GM12878 (cell line): Measurements from ENCODE around the gene GALNT9. TPM values are rescaled to one million over a fixed set of nuclear protein-coding genes. Genes with fewer than 3 reads are reported as not detected.

Experiments
- ATAC-seq: fragments of 200-7000 bp; cut with Tn5 transposase; 3 replicates; pipeline ENCODE4 v1.9.1; 2020; ENCODE audit warnings: mild to moderate bottlenecking, moderate library complexity
- BruUV-seq: library from RNA; stranded (reverse); fragments of 400-500 nt; replicated peaks from 2 replicates; lab custom pipeline; 2021; lab: Mats Ljungman, UMichigan
- CTCF ChIA-PET: fragments of 300-600 bp; sonication (Branson Sonifier 250); formaldehyde crosslinking; extraction: SDS; loops from one replicate; lab custom pipeline; 2021; ENCODE audit warnings: inconsistent platforms; lab: Yijun Ruan, JAX
- POLR2A ChIA-PET: fragments of 350-600 bp; formaldehyde crosslinking; extraction: SDS; loops from one replicate; lab custom pipeline; 2021; ENCODE audit warnings: inconsistent platforms; lab: Charles Lee
- RAD21 ChIA-PET: fragments of 300-600 bp; sonication (Branson Sonifier 250); formaldehyde crosslinking; loops from one replicate; lab custom pipeline; 2023; ENCODE audit warnings: antibody characterized with exemption; ENCODE audit not compliant: unreplicated experiment; lab: Charles Lee
- SMC1A ChIA-PET: fragments of 300-600 bp; sonication (Branson Sonifier 250); formaldehyde crosslinking; loops from one replicate; lab custom pipeline; 2023; ENCODE audit not compliant: unreplicated experiment, uncharacterized antibody; lab: Charles Lee
- DNase-seq: peaks from one replicate; pipeline ENCODE4 v3.0.0-alpha.2; 2011; ENCODE audit warnings: low read depth, low spot score
- FAIRE-seq: peaks from 3 replicates; lab custom pipeline; 2011; peaks lifted over from hg19 to GRCh38; lab: Jason Lieb, UNC
- H2AFZ ChIP-seq: 2 replicates; pipeline ENCODE4 v1.6.0; 2011; ENCODE audit warnings: low read depth, low read length, control low read depth; ENCODE audit not compliant: control insufficient read depth
- H3K27ac ChIP-seq: 2 replicates; pipeline ENCODE4 v1.5.1; 2011; ENCODE audit warnings: control low read depth; ENCODE audit not compliant: control insufficient read depth, insufficient read depth
- H3K27me3 ChIP-seq, 2 experiments: replicated peaks in 1 of 2; 2 replicates each; pipeline versions ENCODE4 v1.6.0 to v1.6.1; 2011; ENCODE audit warnings: low read length in 1 of 2; ENCODE audit not compliant: control insufficient read depth in 2 of 2, insufficient read depth in 2 of 2
- H3K36me3 ChIP-seq, 2 experiments: 2 replicates each; pipeline ENCODE4 v1.5.1; 2011; ENCODE audit warnings: low read length in 1 of 2; ENCODE audit not compliant: control insufficient read depth in 2 of 2, insufficient read depth in 2 of 2
- H3K4me1 ChIP-seq: 2 replicates; pipeline ENCODE4 v1.6.1; 2011; ENCODE audit warnings: mild to moderate bottlenecking, low read length, moderate library complexity, mixed read lengths; ENCODE audit not compliant: control insufficient read depth, insufficient read depth
- H3K4me2 ChIP-seq: 2 replicates; pipeline ENCODE4 v1.6.0; 2011; ENCODE audit warnings: control low read depth; ENCODE audit not compliant: control insufficient read depth, insufficient read depth
- H3K4me3 ChIP-seq: fragments of 200-600 bp; sonication (generic); 2 replicates; pipeline ENCODE4 v1.5.1; 2016
- H3K79me2 ChIP-seq: 2 replicates; pipeline ENCODE4 v1.6.0; 2011; ENCODE audit warnings: low read length; ENCODE audit not compliant: control insufficient read depth, insufficient read depth
- H3K9ac ChIP-seq: 2 replicates; pipeline ENCODE4 v1.8.0; 2011; ENCODE audit warnings: low read length, control low read depth, mixed read lengths; ENCODE audit not compliant: control insufficient read depth, insufficient read depth
- H3K9me3 ChIP-seq: replicated peaks from 3 replicates; pipeline ENCODE4 v1.5.1; 2011; ENCODE audit warnings: mild to moderate bottlenecking, low read length; ENCODE audit not compliant: control insufficient read depth, insufficient read depth
- H4K20me1 ChIP-seq: 2 replicates; pipeline ENCODE4 v1.6.0; 2011; ENCODE audit not compliant: control insufficient read depth, insufficient read depth
- CEBPB ChIP-seq, 2 experiments: fragments of 150-350 bp in 1 of 2; IDR thresholded peaks; 2 replicates each; pipeline ENCODE4 v1.6.1; 2012 to 2014; ENCODE audit warnings: low read depth in 2 of 2, low read length in 2 of 2, borderline replicate concordance in 1 of 2, inconsistent platforms in 1 of 2
- NBN ChIP-seq: fragments of 450-650 bp; IDR thresholded peaks from 2 replicates; pipeline ENCODE4 v1.6.1; 2016
- SIN3A ChIP-seq: IDR thresholded peaks from 2 replicates; pipeline ENCODE4 v1.6.1; 2012; ENCODE audit warnings: low read depth, low read length, improper control_type of control experiment
- WGBS: methylation state at CpG from one replicate; pipeline ENCODE4 v1.1.6; 2016; ENCODE audit warnings: low lambda C conversion rate; ENCODE audit not compliant: insufficient replicate concordance, insufficient coverage; ENCODE audit errors: missing lambda C conversion rate; 5-methylcytosine and 5-hydroxymethylcytosine counted together
- in situ Hi-C: fragments of 300-500 bp; cut with MboI; formaldehyde crosslinking; loops from 9 replicates; pipeline ENCODE4 v1.14.3; 2018; ENCODE audit warnings: mixed read lengths
- intact Hi-C: fragments of 100-400 bp; cut with micrococcal nuclease; formaldehyde crosslinking; loops from one replicate; pipeline ENCODE4 v1.14.2; 2022; ENCODE audit not compliant: unreplicated experiment
- polyA plus RNA-seq, 11 experiments: library from polyadenylated mRNA; depleted of rRNA in 4 of 11; unstranded in 6 of 11; stranded (reverse) in 5 of 11; fragments of >200 nt; fragmentation: Nextera tagmentation in 4 of 11; fragmentation: Illumina TruSeq in 1 of 11; extraction: Ambion mirVana in 4 of 11; extraction: Trizol in 1 of 11; gene quantifications; 1 replicate in 1 of 11; 2 replicates in 10 of 11; pipeline versions ENCODE4 v1.2.1 to v1.2.3, GENCODE V29; 2011 to 2016; ENCODE audit warnings: inconsistent platforms in 2 of 11, missing spikeins in 2 of 11, low read depth in 1 of 11
- total RNA-seq, 4 experiments: library from RNA; depleted of rRNA in 3 of 4; stranded (reverse); fragments of >200 nt in 3 of 4; fragmentation: Illumina TruSeq in 1 of 4; extraction: Trizol in 1 of 4; gene quantifications; 2 replicates each; pipeline versions ENCODE4 v1.2.1 to v1.2.3, GENCODE V29; 2013 to 2021
- TF ChIP-seq, protein P1 (sequence below): IDR thresholded peaks from 2 replicates; pipeline ENCODE4 v1.6.1; 2011; ENCODE audit warnings: borderline replicate concordance, low read depth, mild to moderate bottlenecking, moderate library complexity, mixed read lengths, low read length; ENCODE audit not compliant: insufficient read depth; ENCODE audit errors: extremely low read length
- TF ChIP-seq, protein P2 (sequence below): fragments of 450-650 bp; IDR thresholded peaks from 2 replicates; pipeline ENCODE4 v1.6.1; 2017; ENCODE audit warnings: mild to moderate bottlenecking, moderate library complexity

The GALNT9 gene
- total and polyA plus RNA-seq, 10 of the 15 experiments (the other 5 are each of a cell fraction or from before 2014, with no cell fraction given): 0.04 TPM; not detected in 9

DNA sequence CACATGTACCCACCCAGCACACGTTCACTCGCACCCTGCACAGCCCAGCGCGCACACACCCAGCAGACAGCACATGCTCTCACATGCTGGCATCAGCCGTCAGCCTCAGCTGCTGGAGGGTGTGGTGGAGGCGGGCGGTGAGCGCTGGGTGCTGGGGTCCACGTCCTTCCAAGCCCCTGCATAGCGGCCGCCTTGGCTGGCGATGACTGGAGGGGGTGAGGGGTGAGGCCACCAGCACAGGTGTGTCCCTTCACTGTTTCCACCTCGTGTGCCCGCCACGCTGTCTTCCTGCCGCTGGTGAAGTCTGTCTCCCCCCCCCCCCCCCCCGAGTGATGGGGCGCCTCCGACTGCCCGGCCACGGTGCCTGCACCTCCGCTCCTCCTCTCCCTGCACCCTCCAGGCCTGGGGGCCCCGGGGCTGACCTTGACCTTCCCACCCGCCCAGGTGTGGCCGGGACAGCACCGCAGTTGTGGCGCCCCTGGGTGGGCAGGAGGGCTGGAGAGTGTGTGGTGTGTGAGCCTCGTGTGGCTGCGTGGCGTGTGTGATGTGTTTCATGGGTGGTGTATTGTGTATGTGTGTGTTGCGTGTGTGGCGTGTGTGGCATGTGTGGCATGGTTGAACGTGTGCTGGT is 147.7 kb downstream of the GALNT9 start (continued):
- TF ChIP-seq, protein P1, sequence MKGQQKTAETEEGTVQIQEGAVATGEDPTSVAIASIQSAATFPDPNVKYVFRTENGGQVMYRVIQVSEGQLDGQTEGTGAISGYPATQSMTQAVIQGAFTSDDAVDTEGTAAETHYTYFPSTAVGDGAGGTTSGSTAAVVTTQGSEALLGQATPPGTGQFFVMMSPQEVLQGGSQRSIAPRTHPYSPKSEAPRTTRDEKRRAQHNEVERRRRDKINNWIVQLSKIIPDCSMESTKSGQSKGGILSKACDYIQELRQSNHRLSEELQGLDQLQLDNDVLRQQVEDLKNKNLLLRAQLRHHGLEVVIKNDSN: no peak
- no peak for TF ChIP-seq SIN3A

GRCh38 chr12:132180648-132181546 is 148.5 kb downstream of the GALNT9 start:
- Histone ChIP-seq H3K79me2 (no peaks in the 10 kb centered on the region), H3K4me2 (no peak overlapping the region), H3K9me3 (no peaks in the 10 kb centered on the region), H3K9ac (no peak overlapping the region), H3K27ac (no peak overlapping the region), H3K36me3 (no peaks in the 10 kb centered on the region), H3K4me1 (peaks cover 2% of the 10 kb centered on the region; the same call in 1 of the 2 replicates), H2AFZ (no peak overlapping the region), H4K20me1 (no peaks in the 10 kb centered on the region), H3K27me3 (no peaks in the 10 kb centered on the region; a peak in 1 of 4 replicates), H3K4me3 (no peak overlapping the region)
- ChIA-PET POLR2A (no interaction called here), CTCF (no interaction called here), SMC1A (no interaction called here), RAD21 (no interaction called here)
- TF ChIP-seq, protein P2, sequence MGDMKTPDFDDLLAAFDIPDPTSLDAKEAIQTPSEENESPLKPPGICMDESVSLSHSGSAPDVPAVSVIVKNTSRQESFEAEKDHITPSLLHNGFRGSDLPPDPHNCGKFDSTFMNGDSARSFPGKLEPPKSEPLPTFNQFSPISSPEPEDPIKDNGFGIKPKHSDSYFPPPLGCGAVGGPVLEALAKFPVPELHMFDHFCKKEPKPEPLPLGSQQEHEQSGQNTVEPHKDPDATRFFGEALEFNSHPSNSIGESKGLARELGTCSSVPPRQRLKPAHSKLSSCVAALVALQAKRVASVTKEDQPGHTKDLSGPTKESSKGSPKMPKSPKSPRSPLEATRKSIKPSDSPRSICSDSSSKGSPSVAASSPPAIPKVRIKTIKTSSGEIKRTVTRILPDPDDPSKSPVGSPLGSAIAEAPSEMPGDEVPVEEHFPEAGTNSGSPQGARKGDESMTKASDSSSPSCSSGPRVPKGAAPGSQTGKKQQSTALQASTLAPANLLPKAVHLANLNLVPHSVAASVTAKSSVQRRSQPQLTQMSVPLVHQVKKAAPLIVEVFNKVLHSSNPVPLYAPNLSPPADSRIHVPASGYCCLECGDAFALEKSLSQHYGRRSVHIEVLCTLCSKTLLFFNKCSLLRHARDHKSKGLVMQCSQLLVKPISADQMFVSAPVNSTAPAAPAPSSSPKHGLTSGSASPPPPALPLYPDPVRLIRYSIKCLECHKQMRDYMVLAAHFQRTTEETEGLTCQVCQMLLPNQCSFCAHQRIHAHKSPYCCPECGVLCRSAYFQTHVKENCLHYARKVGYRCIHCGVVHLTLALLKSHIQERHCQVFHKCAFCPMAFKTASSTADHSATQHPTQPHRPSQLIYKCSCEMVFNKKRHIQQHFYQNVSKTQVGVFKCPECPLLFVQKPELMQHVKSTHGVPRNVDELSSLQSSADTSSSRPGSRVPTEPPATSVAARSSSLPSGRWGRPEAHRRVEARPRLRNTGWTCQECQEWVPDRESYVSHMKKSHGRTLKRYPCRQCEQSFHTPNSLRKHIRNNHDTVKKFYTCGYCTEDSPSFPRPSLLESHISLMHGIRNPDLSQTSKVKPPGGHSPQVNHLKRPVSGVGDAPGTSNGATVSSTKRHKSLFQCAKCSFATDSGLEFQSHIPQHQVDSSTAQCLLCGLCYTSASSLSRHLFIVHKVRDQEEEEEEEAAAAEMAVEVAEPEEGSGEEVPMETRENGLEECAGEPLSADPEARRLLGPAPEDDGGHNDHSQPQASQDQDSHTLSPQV: no peak
- TF ChIP-seq NBN (no peak), CEBPB (IDR thresholded peaks at IDR 0.05; ENCODE audit: borderline replicate concordance in 1 of 2, low read depth in 2 of 2, low read length in 2 of 2) (no peak)
- intact Hi-C loops (no loop called here), in situ Hi-C loops (no loop called here)
- DNase-seq (no peak), ATAC-seq (no peak), FAIRE-seq (no peak)
- no TSS peak for BruUV-seq
- 70% methylated on average over 29 of the region's 30 CpGs for WGBS
